Panc1 (cell line): ENCODE measurements around the gene SLC17A6. TPM values are rescaled to one million over a fixed set of nuclear protein-coding genes. Genes with fewer than 3 reads are reported as not detected.

Experiments
- ATAC-seq: fragments of 200-7000 bp; cut with Tn5 transposase; 2 replicates; pipeline ENCODE4 v1.9.1; 2020; ENCODE audit warnings: mild to moderate bottlenecking, moderate library complexity
- BruUV-seq: library from RNA; stranded (reverse); fragments of 400-500 nt; replicated peaks from 2 replicates; lab custom pipeline; 2021; lab: Mats Ljungman, UMichigan
- CTCF ChIA-PET: fragments of 300-600 bp; sonication (Branson Sonifier 250); formaldehyde crosslinking; loops from one replicate; lab custom pipeline; 2022; ENCODE audit warnings: antibody characterized with exemption; lab: Charles Lee
- POLR2A ChIA-PET: fragments of 300-600 bp; sonication (Branson Sonifier 250); formaldehyde crosslinking; loops from one replicate; lab custom pipeline; 2022; ENCODE audit warnings: antibody characterized with exemption; lab: Charles Lee
- DNase-seq: peaks from one replicate; pipeline ENCODE4 v3.0.0-alpha.2; 2010; ENCODE audit warnings: low read depth, low spot score
- H3K27ac ChIP-seq: 2 replicates; pipeline ENCODE4 v1.5.1; 2011; ENCODE audit warnings: mild to moderate bottlenecking, low read length, inconsistent platforms
- H3K27me3 ChIP-seq: fragments of 200-500 bp; sonication (Bioruptor generic); 2 replicates; pipeline ENCODE4 v1.6.0; 2014; ENCODE audit warnings: low read length, inconsistent platforms; ENCODE audit not compliant: control insufficient read depth, insufficient read depth
- H3K36me3 ChIP-seq: fragments of 200-500 bp; sonication (Bioruptor generic); 2 replicates; pipeline ENCODE4 v1.5.1; 2014; ENCODE audit warnings: inconsistent platforms, mild to moderate bottlenecking, low read length, moderate library complexity; ENCODE audit not compliant: control insufficient read depth, insufficient read depth
- H3K4me1 ChIP-seq: 2 replicates; pipeline ENCODE4 v1.5.1; 2011; ENCODE audit warnings: inconsistent platforms, mild to moderate bottlenecking, low read length, moderate library complexity; ENCODE audit not compliant: control insufficient read depth, insufficient read depth
- H3K4me3 ChIP-seq, 2 experiments: 2 replicates each; pipeline ENCODE4 v1.5.1; 2011 to 2012; ENCODE audit warnings: low read depth in 2 of 2, low read length in 2 of 2, mild to moderate bottlenecking in 2 of 2, inconsistent platforms in 1 of 2, moderate library complexity in 1 of 2
- H3K9me3 ChIP-seq: fragments of 200-500 bp; sonication (Bioruptor generic); 2 replicates; pipeline ENCODE4 v1.5.1; 2014; ENCODE audit warnings: low read depth, mild to moderate bottlenecking, inconsistent platforms, low read length, moderate library complexity; ENCODE audit not compliant: control insufficient read depth, insufficient read depth
- POLR2AphosphoS5 ChIP-seq: IDR thresholded peaks from 2 replicates; pipeline ENCODE4 v1.6.1; 2012; ENCODE audit warnings: mild to moderate bottlenecking, low read depth, low read length, moderate library complexity
- SIN3A ChIP-seq: IDR thresholded peaks from 2 replicates; pipeline ENCODE4 v1.6.1; 2012; ENCODE audit warnings: low read depth, mild to moderate bottlenecking, low read length, moderate library complexity, borderline replicate concordance; ENCODE audit not compliant: insufficient read depth
- TCF7L2 ChIP-seq: IDR thresholded peaks from 2 replicates; pipeline ENCODE4 v1.6.1; 2011; ENCODE audit warnings: mild to moderate bottlenecking, low read depth, low read length, inconsistent platforms
- in situ Hi-C: cut with HindIII; loops from 2 replicates; pipeline ENCODE4 v1.10.0; 2016; ENCODE audit warnings: low sequenced_read_pairs, low pct_unique_long_range_greater_than_20kb
- intact Hi-C: fragments of 100-400 bp; cut with micrococcal nuclease; formaldehyde crosslinking; loops from one replicate; pipeline ENCODE4 v1.10.0; 2022; ENCODE audit not compliant: unreplicated experiment
- total RNA-seq: library from RNA; stranded (reverse); gene quantifications from one replicate; pipeline ENCODE4 v1.2.1, GENCODE V29; 2021; ENCODE audit not compliant: unreplicated experiment
- TF ChIP-seq, protein P1 (sequence below): fragments of 450-650 bp; IDR thresholded peaks from 2 replicates; pipeline ENCODE4 v1.5.1; 2017; ENCODE audit warnings: mild to moderate bottlenecking
- TF ChIP-seq, protein P2 (sequence below), 2 experiments: IDR thresholded peaks; 2 replicates each; pipeline ENCODE4 v1.6.1; 2011 to 2012; ENCODE audit warnings: low read depth in 2 of 2, control low read depth in 1 of 2, low read length in 1 of 2, mild to moderate bottlenecking in 1 of 2, moderate library complexity in 1 of 2; ENCODE audit not compliant: insufficient read depth in 1 of 2

SLC17A6 gene
- total RNA-seq, 1 experiment from 2014 or later = not detected

DNA sequence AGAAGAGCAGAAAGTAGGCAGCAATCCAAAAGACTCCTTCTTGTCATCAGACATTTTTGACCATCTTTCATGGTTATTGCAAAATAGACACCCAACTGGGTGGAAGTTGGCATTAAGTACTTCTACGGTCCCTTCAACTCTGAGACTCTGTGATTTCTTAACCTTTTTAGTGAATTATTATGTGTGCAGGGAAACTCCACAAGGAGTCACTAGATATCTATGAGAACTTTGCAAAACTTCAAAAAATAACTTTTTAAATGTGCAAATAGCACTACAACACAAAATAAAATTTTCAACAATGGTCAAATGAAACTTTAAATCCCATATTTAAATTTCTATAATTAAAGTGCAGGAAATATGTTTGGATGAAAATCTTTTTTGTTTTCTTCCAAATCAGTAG lies 88.7 kb downstream of the SLC17A6 start:
- CTCF ChIA-PET = no interaction called here
- in situ Hi-C loops = no loop called here
- TF ChIP-seq SIN3A (no peak), POLR2AphosphoS5 (no peak), TCF7L2 (no peak)
- TF ChIP-seq, protein P1, sequence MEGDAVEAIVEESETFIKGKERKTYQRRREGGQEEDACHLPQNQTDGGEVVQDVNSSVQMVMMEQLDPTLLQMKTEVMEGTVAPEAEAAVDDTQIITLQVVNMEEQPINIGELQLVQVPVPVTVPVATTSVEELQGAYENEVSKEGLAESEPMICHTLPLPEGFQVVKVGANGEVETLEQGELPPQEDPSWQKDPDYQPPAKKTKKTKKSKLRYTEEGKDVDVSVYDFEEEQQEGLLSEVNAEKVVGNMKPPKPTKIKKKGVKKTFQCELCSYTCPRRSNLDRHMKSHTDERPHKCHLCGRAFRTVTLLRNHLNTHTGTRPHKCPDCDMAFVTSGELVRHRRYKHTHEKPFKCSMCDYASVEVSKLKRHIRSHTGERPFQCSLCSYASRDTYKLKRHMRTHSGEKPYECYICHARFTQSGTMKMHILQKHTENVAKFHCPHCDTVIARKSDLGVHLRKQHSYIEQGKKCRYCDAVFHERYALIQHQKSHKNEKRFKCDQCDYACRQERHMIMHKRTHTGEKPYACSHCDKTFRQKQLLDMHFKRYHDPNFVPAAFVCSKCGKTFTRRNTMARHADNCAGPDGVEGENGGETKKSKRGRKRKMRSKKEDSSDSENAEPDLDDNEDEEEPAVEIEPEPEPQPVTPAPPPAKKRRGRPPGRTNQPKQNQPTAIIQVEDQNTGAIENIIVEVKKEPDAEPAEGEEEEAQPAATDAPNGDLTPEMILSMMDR = no peak
- TF ChIP-seq, protein P2, sequence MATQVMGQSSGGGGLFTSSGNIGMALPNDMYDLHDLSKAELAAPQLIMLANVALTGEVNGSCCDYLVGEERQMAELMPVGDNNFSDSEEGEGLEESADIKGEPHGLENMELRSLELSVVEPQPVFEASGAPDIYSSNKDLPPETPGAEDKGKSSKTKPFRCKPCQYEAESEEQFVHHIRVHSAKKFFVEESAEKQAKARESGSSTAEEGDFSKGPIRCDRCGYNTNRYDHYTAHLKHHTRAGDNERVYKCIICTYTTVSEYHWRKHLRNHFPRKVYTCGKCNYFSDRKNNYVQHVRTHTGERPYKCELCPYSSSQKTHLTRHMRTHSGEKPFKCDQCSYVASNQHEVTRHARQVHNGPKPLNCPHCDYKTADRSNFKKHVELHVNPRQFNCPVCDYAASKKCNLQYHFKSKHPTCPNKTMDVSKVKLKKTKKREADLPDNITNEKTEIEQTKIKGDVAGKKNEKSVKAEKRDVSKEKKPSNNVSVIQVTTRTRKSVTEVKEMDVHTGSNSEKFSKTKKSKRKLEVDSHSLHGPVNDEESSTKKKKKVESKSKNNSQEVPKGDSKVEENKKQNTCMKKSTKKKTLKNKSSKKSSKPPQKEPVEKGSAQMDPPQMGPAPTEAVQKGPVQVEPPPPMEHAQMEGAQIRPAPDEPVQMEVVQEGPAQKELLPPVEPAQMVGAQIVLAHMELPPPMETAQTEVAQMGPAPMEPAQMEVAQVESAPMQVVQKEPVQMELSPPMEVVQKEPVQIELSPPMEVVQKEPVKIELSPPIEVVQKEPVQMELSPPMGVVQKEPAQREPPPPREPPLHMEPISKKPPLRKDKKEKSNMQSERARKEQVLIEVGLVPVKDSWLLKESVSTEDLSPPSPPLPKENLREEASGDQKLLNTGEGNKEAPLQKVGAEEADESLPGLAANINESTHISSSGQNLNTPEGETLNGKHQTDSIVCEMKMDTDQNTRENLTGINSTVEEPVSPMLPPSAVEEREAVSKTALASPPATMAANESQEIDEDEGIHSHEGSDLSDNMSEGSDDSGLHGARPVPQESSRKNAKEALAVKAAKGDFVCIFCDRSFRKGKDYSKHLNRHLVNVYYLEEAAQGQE (IDR thresholded peaks at IDR 0.05; ENCODE audit: insufficient read depth in 1 of 2, low read depth in 2 of 2, low read length in 1 of 2) = no peak
- no peak overlapping the region for H3K4me3 ChIP-seq
- ATAC-seq (no peak), DNase-seq (no peak)
- no TSS peak for BruUV-seq
- no peaks in the 10 kb centered on the region for H3K27me3 ChIP-seq
- H3K9me3 ChIP-seq = no peaks in the 10 kb centered on the region
- no peaks in the 10 kb centered on the region for H3K36me3 ChIP-seq
- no peaks in the 10 kb centered on the region for H3K4me1 ChIP-seq
- POLR2A ChIA-PET = no interaction called here
- intact Hi-C loops = no loop called here
- no peak overlapping the region for H3K27ac ChIP-seq

Other genes with a start within 250 kb of the SLC17A6 start
- gene ANO5, start 145.3 kb upstream of the SLC17A6 start, total RNA-seq = 1.7 TPM